Caco-2 (cell line): ENCODE measurements around the gene AURKAIP1. TPM values are rescaled to one million over a fixed set of nuclear protein-coding genes. Genes with fewer than 3 reads are reported as not detected.
A peak's percentile ranks its signal among the peaks of the same experiment; 100 is the strongest.

ENCODE experiments used
- BruUV-seq: library from RNA; stranded (reverse); fragments of 400-500 nt; replicated peaks from 2 replicates; lab custom pipeline; 2021; lab: Mats Ljungman, UMichigan
- CTCF ChIA-PET: fragments of 300-600 bp; sonication (Branson Sonifier 250); formaldehyde crosslinking; loops from one replicate; lab custom pipeline; 2022; ENCODE audit warnings: antibody characterized with exemption; lab: Charles Lee
- POLR2A ChIA-PET: fragments of 300-600 bp; sonication (Branson Sonifier 250); formaldehyde crosslinking; loops from one replicate; lab custom pipeline; 2022; ENCODE audit warnings: antibody characterized with exemption; lab: Charles Lee
- DNase-seq, 2 experiments: peaks; one replicate each; pipeline versions ENCODE4 v3.0.0 to v3.0.0-alpha.2; 2020 to 2022
- H3K27me3 ChIP-seq: replicated peaks from 2 replicates; pipeline ENCODE4 v1.6.0; 2011; ENCODE audit warnings: low read length; ENCODE audit not compliant: control insufficient read depth, insufficient read depth
- H3K36me3 ChIP-seq: 2 replicates; pipeline ENCODE4 v1.5.1; 2011; ENCODE audit warnings: low read length; ENCODE audit not compliant: control insufficient read depth, insufficient read depth
- H3K4me1 ChIP-seq: fragments of 250-450 bp; sonication (Bioruptor Pico); 2 replicates; pipeline ENCODE4 v1.5.1; 2020; ENCODE audit warnings: mild to moderate bottlenecking
- H3K4me3 ChIP-seq: 2 replicates; pipeline ENCODE4 v1.5.1; 2011; ENCODE audit warnings: low read depth, mild to moderate bottlenecking, control low read depth, low read length
- H3K9me3 ChIP-seq: fragments of 250-450 bp; sonication (Bioruptor Pico); 2 replicates; pipeline ENCODE4 v1.5.1; 2020; ENCODE audit warnings: mild to moderate bottlenecking, moderate library complexity
- H3K27ac Mint-ChIP-seq: one replicate; pipeline ENCODE4 v1.8.0; 2022; ENCODE audit warnings: mixed read lengths; ENCODE audit not compliant: unreplicated experiment
- H3K27me3 Mint-ChIP-seq: one replicate; pipeline ENCODE4 v1.8.0; 2022; ENCODE audit warnings: mixed read lengths; ENCODE audit not compliant: insufficient read depth, unreplicated experiment
- H3K36me3 Mint-ChIP-seq: one replicate; pipeline ENCODE4 v1.8.0; 2022; ENCODE audit warnings: mild to moderate bottlenecking, mixed read lengths; ENCODE audit not compliant: insufficient read depth, unreplicated experiment
- H3K4me1 Mint-ChIP-seq: one replicate; pipeline ENCODE4 v1.8.0; 2022; ENCODE audit warnings: low read depth, mixed read lengths; ENCODE audit not compliant: unreplicated experiment
- H3K4me3 Mint-ChIP-seq: one replicate; pipeline ENCODE4 v1.8.0; 2022; ENCODE audit warnings: mild to moderate bottlenecking, moderate library complexity, mixed read lengths; ENCODE audit not compliant: unreplicated experiment
- H3K9me3 Mint-ChIP-seq: one replicate; pipeline ENCODE4 v1.8.0; 2022; ENCODE audit warnings: mixed read lengths; ENCODE audit not compliant: unreplicated experiment
- intact Hi-C: fragments of 100-400 bp; cut with micrococcal nuclease; formaldehyde crosslinking; loops from one replicate; pipeline ENCODE4 v1.10.0; 2022; ENCODE audit not compliant: unreplicated experiment
- total RNA-seq: library from RNA; stranded (reverse); gene quantifications from 2 replicates; pipeline ENCODE4 v1.2.3, GENCODE V29; 2022
- TF ChIP-seq, protein P1 (sequence below), 2 experiments: fragments of 200-600 bp in 1 of 2; IDR thresholded peaks; 1 replicate in 1 of 2; 2 replicates in 1 of 2; pipeline versions ENCODE4 v1.5.1 to v1.8.0; 2011 to 2022; ENCODE audit warnings: antibody characterized with exemption in 1 of 2, control low read depth in 1 of 2, inconsistent platforms in 1 of 2, low read depth in 1 of 2, low read length in 1 of 2, mild to moderate bottlenecking in 1 of 2, moderate library complexity in 1 of 2; ENCODE audit not compliant: insufficient read depth in 1 of 2, severe bottlenecking in 1 of 2, unreplicated experiment in 1 of 2

AURKAIP1 gene
- total RNA-seq, 1 experiment from 2014 or later: 187 TPM

DNA sequence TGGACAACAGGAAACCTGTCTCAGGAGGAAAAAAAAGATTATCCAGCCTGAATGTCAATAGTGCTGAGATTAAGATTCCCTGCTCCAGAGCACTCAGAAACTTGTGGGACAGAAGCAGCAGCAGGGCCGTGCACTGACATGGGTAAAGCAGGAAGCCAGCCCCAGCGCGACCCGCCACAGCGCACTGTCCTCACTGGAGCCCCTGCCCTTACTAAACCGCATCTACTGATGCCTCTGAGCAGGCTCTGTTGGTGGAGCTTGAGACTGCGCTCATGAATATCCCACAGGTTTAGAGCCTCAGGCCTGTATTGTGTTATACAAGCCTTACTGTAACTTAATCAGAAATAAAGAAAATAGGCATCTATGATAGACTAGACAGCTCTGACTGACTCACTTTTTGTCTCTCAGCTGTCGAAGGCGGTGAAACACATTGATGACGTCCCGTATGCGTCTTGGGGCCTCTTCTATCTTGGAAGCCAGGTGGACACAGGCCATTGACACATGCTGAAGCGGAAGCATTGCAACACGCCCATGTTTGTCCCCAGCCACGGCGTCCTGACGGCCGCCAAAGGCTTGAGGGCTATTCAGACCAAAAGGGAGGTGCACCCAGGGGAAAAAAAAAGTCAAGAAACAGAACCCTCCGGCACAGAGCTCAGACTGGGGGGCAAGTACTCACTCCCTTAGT, 23.0 kb upstream of the AURKAIP1 start:
- Histone ChIP-seq H3K4me3 (peak overlapping the region; percentile 94), H3K9me3 (no peaks in the 10 kb centered on the region), H3K4me1 (peaks cover 22% of the 10 kb centered on the region), H3K36me3 (peaks cover 2% of the 10 kb centered on the region; the same call in 1 of the 2 replicates), H3K27me3 (no peaks in the 10 kb centered on the region)
- CTCF ChIA-PET: interaction anchor here (0.6 kb wide), 1 partner anchor 86 kb away, joined by 3 read pairs; no protein-coding TSS in a partner anchor
- H3K4me1 Mint-ChIP-seq: peaks cover 12% of the 10 kb centered on the region
- peak overlapping the region; percentile 76 for H3K27ac Mint-ChIP-seq
- POLR2A ChIA-PET: interaction anchor here (1.7 kb wide), 1 partner anchor 10 kb away, joined by 14 read pairs; no protein-coding TSS in a partner anchor
- TSS peak; percentile 52 for BruUV-seq
- no peaks in the 10 kb centered on the region for H3K9me3 Mint-ChIP-seq
- H3K27me3 Mint-ChIP-seq: no peaks in the 10 kb centered on the region
- peak overlapping the region; percentile 86 for H3K4me3 Mint-ChIP-seq
- no peak for DNase-seq
- intact Hi-C loops: loop anchor here (2.0 to 5.0 kb wide), 2 partner anchors 34 to 43 kb away; no protein-coding TSS in a partner anchor
- TF ChIP-seq, protein P1, sequence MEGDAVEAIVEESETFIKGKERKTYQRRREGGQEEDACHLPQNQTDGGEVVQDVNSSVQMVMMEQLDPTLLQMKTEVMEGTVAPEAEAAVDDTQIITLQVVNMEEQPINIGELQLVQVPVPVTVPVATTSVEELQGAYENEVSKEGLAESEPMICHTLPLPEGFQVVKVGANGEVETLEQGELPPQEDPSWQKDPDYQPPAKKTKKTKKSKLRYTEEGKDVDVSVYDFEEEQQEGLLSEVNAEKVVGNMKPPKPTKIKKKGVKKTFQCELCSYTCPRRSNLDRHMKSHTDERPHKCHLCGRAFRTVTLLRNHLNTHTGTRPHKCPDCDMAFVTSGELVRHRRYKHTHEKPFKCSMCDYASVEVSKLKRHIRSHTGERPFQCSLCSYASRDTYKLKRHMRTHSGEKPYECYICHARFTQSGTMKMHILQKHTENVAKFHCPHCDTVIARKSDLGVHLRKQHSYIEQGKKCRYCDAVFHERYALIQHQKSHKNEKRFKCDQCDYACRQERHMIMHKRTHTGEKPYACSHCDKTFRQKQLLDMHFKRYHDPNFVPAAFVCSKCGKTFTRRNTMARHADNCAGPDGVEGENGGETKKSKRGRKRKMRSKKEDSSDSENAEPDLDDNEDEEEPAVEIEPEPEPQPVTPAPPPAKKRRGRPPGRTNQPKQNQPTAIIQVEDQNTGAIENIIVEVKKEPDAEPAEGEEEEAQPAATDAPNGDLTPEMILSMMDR (IDR thresholded peaks at IDR 0.05; ENCODE audit: insufficient read depth in 1 of 2, low read depth in 1 of 2, low read length in 1 of 2, severe bottlenecking in 1 of 2, unreplicated experiment in 1 of 2): no peak
- H3K36me3 Mint-ChIP-seq: peaks cover 85% of the 10 kb centered on the region

DNA sequence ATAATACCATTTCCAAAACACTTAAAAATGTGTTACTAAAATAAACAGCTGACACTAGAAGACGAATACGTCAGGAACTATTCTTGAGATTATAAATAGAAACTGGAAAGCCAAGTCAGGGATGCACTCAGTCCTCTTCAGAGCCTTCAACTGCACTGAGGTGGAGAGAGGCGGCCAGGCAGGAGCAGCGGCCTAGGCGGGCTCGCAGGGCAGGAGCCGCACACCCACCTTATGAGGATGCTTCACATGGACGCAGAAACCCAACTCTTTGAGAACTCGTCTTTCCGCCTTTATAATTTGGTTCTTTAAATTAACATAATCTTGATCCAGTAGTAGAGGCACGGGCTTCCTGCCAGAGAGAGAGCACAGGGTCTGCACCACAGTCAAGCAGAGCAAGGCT, 20.2 kb upstream of the AURKAIP1 start:
- Histone ChIP-seq H3K4me1 (peaks cover 12% of the 10 kb centered on the region; the same call in 1 of the 2 replicates), H3K9me3 (no peaks in the 10 kb centered on the region), H3K4me3 (no peak overlapping the region), H3K36me3 (no peaks in the 10 kb centered on the region; the same call in none of the 2 replicates), H3K27me3 (no peaks in the 10 kb centered on the region)
- TF ChIP-seq, protein P1 (IDR thresholded peaks at IDR 0.05; ENCODE audit: insufficient read depth in 1 of 2, low read depth in 1 of 2, low read length in 1 of 2, severe bottlenecking in 1 of 2, unreplicated experiment in 1 of 2): no peak
- no TSS peak for BruUV-seq
- no peak overlapping the region for H3K4me3 Mint-ChIP-seq
- no peak overlapping the region for H3K27ac Mint-ChIP-seq
- H3K9me3 Mint-ChIP-seq: no peaks in the 10 kb centered on the region
- ChIA-PET CTCF (no interaction called here), POLR2A (no interaction called here)
- H3K4me1 Mint-ChIP-seq: peaks cover under 1% of the 10 kb centered on the region
- no peak for DNase-seq
- intact Hi-C loops: loop anchor here (5.0 kb wide), 1 partner anchor 37 kb away; no protein-coding TSS in a partner anchor
- peaks cover 85% of the 10 kb centered on the region for H3K36me3 Mint-ChIP-seq
- H3K27me3 Mint-ChIP-seq: no peaks in the 10 kb centered on the region

DNA sequence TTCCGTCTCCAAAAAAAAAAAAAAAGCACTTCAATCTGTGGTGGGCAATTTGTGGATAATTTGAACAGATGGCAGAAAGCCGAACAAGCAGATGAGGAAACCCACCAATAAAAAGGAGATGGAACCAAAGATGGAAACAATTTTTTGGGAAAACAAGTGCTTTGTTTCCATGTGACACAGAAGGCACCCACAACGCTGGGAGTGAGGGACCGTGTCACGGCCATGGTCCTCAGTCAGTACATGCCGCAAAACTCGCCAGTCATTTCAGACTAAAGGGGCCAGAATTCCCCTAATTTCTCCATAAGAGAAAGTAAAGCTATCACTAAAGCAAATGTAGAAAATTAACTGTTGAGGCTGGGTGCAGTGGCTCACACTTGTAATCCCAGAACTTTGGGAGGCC, 19.1 kb upstream of the AURKAIP1 start:
- Mint-ChIP-seq H3K27ac (no peak overlapping the region), H3K36me3 (peaks cover 85% of the 10 kb centered on the region), H3K27me3 (no peaks in the 10 kb centered on the region), H3K4me1 (no peaks in the 10 kb centered on the region), H3K4me3 (no peak overlapping the region), H3K9me3 (no peaks in the 10 kb centered on the region)
- TF ChIP-seq, protein P1 (IDR thresholded peaks at IDR 0.05; ENCODE audit: insufficient read depth in 1 of 2, low read depth in 1 of 2, low read length in 1 of 2, severe bottlenecking in 1 of 2, unreplicated experiment in 1 of 2): no peak
- Histone ChIP-seq H3K27me3 (no peaks in the 10 kb centered on the region), H3K36me3 (no peaks in the 10 kb centered on the region; the same call in 1 of the 2 replicates), H3K4me3 (no peak overlapping the region), H3K4me1 (peaks cover 12% of the 10 kb centered on the region; the same call in 1 of the 2 replicates), H3K9me3 (no peaks in the 10 kb centered on the region)
- BruUV-seq: no TSS peak
- intact Hi-C loops: no loop called here
- no peak for DNase-seq
- POLR2A ChIA-PET: no interaction called here
- CTCF ChIA-PET: no interaction called here
